Measurements from ENCODE around the gene CFAP90. TPM values are rescaled to one million over a fixed set of nuclear protein-coding genes. Genes with fewer than 3 reads are reported as not detected.

CFAP90 gene
- total and polyA plus RNA-seq, 12 donors = 0.03 to 0.26 TPM; not detected in 10

- intact Hi-C loops (cut with DNase I) = no loop called here
- H3K27ac ChIP-seq = no peak overlapping the region
- H3K27me3 ChIP-seq = peaks cover 0 to 9% (median 4%) of the 10 kb centered on the region in 7 donors
- no peaks in the 10 kb centered on the region for H3K9me3 ChIP-seq
- WGBS, 2 donors = 68 to 80% methylated on average over 5 of the region's 5 CpGs
- no peaks in the 10 kb centered on the region for H3K4me1 ChIP-seq
- DNase-seq (no peak), ATAC-seq (no peak)
- no peak overlapping the region for H3K4me3 ChIP-seq
- no peak for TF ChIP-seq CTCF (IDR thresholded peaks at IDR 0.05)
- H3K36me3 ChIP-seq = no peaks in the 10 kb centered on the region
These were observed 57.0 kb downstream of the CFAP90 start for GRCh38 chr5:7793895-7794294.

- DNase-seq (no peak), ATAC-seq (no peak)
- Histone ChIP-seq H3K4me1 (no peaks in the 10 kb centered on the region), H3K36me3 (no peaks in the 10 kb centered on the region), H3K27me3 (peaks cover 0 to 7% (median 3%) of the 10 kb centered on the region in 7 donors), H3K27ac (no peak overlapping the region), H3K4me3 (no peak overlapping the region), H3K9me3 (no peaks in the 10 kb centered on the region)
- WGBS, 2 donors = 79% methylated on average over 7 of the region's 7 CpGs
- no peak for TF ChIP-seq CTCF (IDR thresholded peaks at IDR 0.05)
- intact Hi-C loops (cut with DNase I) = no loop called here
These were observed 61.4 kb downstream of the CFAP90 start for GRCh38 chr5:7789567-7789966.

GRCh38 chr5:7787770-7788169 is 63.2 kb downstream of the CFAP90 start:
- Histone ChIP-seq H3K4me1 (no peaks in the 10 kb centered on the region), H3K36me3 (no peaks in the 10 kb centered on the region), H3K27ac (no peak overlapping the region), H3K4me3 (no peak overlapping the region), H3K27me3 (peaks cover 0 to 12% (median 8%) of the 10 kb centered on the region in 7 donors), H3K9me3 (no peaks in the 10 kb centered on the region)
- no peak for ATAC-seq
- intact Hi-C loops (cut with DNase I) = no loop called here
- no peak for TF ChIP-seq CTCF (IDR thresholded peaks at IDR 0.05)
- 87 to 91% methylated on average over 3 of the region's 3 CpGs for WGBS, 2 donors
- no peak for DNase-seq

GRCh38 chr5:7784683-7785380 is 66.1 kb downstream of the CFAP90 start:
- intact Hi-C loops (cut with DNase I) = no loop called here
- Histone ChIP-seq H3K4me1 (no peaks in the 10 kb centered on the region), H3K4me3 (no peak overlapping the region), H3K36me3 (no peaks in the 10 kb centered on the region), H3K27ac (no peak overlapping the region), H3K9me3 (no peaks in the 10 kb centered on the region), H3K27me3 (peaks cover 0 to 33% (median 15%) of the 10 kb centered on the region in 7 donors)
- 68 to 81% methylated on average over 4 of the region's 4 CpGs for WGBS, 2 donors
- TF ChIP-seq CTCF (IDR thresholded peaks at IDR 0.05) = no peak
- ATAC-seq (no peak), DNase-seq (no peak)

All from heart right ventricle (tissue), 16 donors.